Body of pancreas (tissue), 4 donors: Measurements from ENCODE around the gene CRTC2. TPM values are rescaled to one million over a fixed set of nuclear protein-coding genes. Genes with fewer than 3 reads are reported as not detected.

Experiments
- ATAC-seq: fragments of 150-250 bp; one replicate; pipeline ENCODE4 v1.9.1; 2016
- DNase-seq, 4 donors: peaks; one replicate each; pipeline ENCODE4 v3.0.0-alpha.2; 2019
- H3K27ac ChIP-seq, 4 donors: fragments of 200-600 bp; sonication (generic); 1 replicate in 3 of 4; 2 replicates in 1 of 4; pipeline versions ENCODE4 v1.5.1 to v1.6.1; 2016 to 2019; ENCODE audit warnings: mild to moderate bottlenecking in 1 of 4, mixed read lengths in 1 of 4, moderate library complexity in 1 of 4
- H3K27me3 ChIP-seq, 2 donors: fragments of 200-600 bp; sonication (generic); one replicate each; pipeline ENCODE4 v1.6.0; 2016; ENCODE audit warnings: mild to moderate bottlenecking in 1 of 2
- H3K36me3 ChIP-seq, 2 donors: fragments of 200-600 bp; sonication (generic); replicated peaks in 1 of 2; 2 replicates each; pipeline ENCODE4 v1.5.1; 2016; ENCODE audit warnings: low read depth in 2 of 2; ENCODE audit not compliant: insufficient read depth in 1 of 2
- H3K4me1 ChIP-seq: fragments of 200-600 bp; sonication (generic); one replicate; pipeline ENCODE4 v1.6.0; 2016
- H3K4me3 ChIP-seq, 2 donors: fragments of 200-600 bp; sonication (generic); 1 replicate in 1 of 2; 2 replicates in 1 of 2; pipeline ENCODE4 v1.5.1; 2016 to 2019
- H3K9me3 ChIP-seq, 3 donors: fragments of 200-600 bp; sonication (generic); 1 replicate in 2 of 3; 2 replicates in 1 of 3; pipeline ENCODE4 v1.5.1; 2016
- CTCF ChIP-seq, 7 experiments: fragments of 450-650 bp in 4 of 7; fragments of 200-600 bp in 3 of 7; sonication (generic) in 3 of 7; IDR thresholded peaks; one replicate each; pipeline ENCODE4 v1.5.1; 2016 to 2019; ENCODE audit warnings: antibody characterized with exemption in 7 of 7
- POLR2A ChIP-seq, 3 donors: fragments of 450-650 bp; IDR thresholded peaks; one replicate each; pipeline ENCODE4 v1.6.1; 2016; ENCODE audit warnings: antibody characterized with exemption in 3 of 3, mild to moderate bottlenecking in 2 of 3
- WGBS, 2 donors: methylation state at CpG; one replicate each; pipeline ENCODE4 v1.1.5; 2017; 5-methylcytosine and 5-hydroxymethylcytosine counted together
- intact Hi-C: fragments of 100-400 bp; cut with DNase I; formaldehyde crosslinking; loops from one replicate; pipeline ENCODE4 v1.15.1; 2023
- total RNA-seq, 2 donors: library from RNA; depleted of rRNA; stranded (reverse); fragments of >200 nt; gene quantifications; one replicate each; pipeline ENCODE4 v1.1.0, GENCODE V29; 2016

The CRTC2 gene
- total RNA-seq, 2 donors from 2014 or later = 15.2 to 15.8 TPM

GRCh38 chr1:153956997-153957715 lies 1.3 kb downstream of the CRTC2 start:
- Histone ChIP-seq H3K27ac (peak overlapping the region in 3 of 4 donors; percentile 79 to 89 (median 86)), H3K36me3 (peaks cover 0 to 6% of the 10 kb centered on the region in 2 donors), H3K9me3 (no peaks in the 10 kb centered on the region), H3K4me1 (peaks cover 47% of the 10 kb centered on the region), H3K27me3 (no peaks in the 10 kb centered on the region), H3K4me3 (peak overlapping the region; percentile 75 to 97)
- 23 to 28% methylated on average over 6 of the region's 6 CpGs for WGBS, 2 donors
- no peak for TF ChIP-seq POLR2A (IDR thresholded peaks at IDR 0.05)
- no peak for TF ChIP-seq CTCF (IDR thresholded peaks at IDR 0.05)
- intact Hi-C loops = no loop called here
- DNase-seq = no peak
- ATAC-seq = no peak

- Histone ChIP-seq H3K27ac (no peak overlapping the region), H3K9me3 (no peaks in the 10 kb centered on the region), H3K27me3 (no peaks in the 10 kb centered on the region), H3K4me3 (no peak overlapping the region), H3K36me3 (peaks cover 0 to 13% of the 10 kb centered on the region in 2 donors), H3K4me1 (peaks cover 34% of the 10 kb centered on the region)
- ATAC-seq (no peak), DNase-seq (no peak)
- 91 to 100% methylated on average over 3 to 10 of the region's 10 CpGs for WGBS, 2 donors
- intact Hi-C loops = no loop called here
- no peak for TF ChIP-seq CTCF (IDR thresholded peaks at IDR 0.05)
- TF ChIP-seq POLR2A (IDR thresholded peaks at IDR 0.05) = no peak
Measured at GRCh38 chr1:153954826-153955225, 3.6 kb downstream of the CRTC2 start.

- WGBS, 2 donors = 58 to 63% methylated on average over 4 of the region's 4 CpGs
- intact Hi-C loops = no loop called here
- peaks cover 25% of the 10 kb centered on the region for H3K4me1 ChIP-seq
Measured at GRCh38 chr1:153953859-153954365, 4.5 kb downstream of the CRTC2 start.

GRCh38 chr1:153951801-153952200 lies 6.6 kb downstream of the CRTC2 start:
- no peak for TF ChIP-seq POLR2A (IDR thresholded peaks at IDR 0.05)
- TF ChIP-seq CTCF (IDR thresholded peaks at IDR 0.05) = no peak
- no peaks in the 10 kb centered on the region for H3K9me3 ChIP-seq
- H3K4me1 ChIP-seq = peaks cover 16% of the 10 kb centered on the region
- H3K4me3 ChIP-seq = no peak overlapping the region
- H3K27me3 ChIP-seq = no peaks in the 10 kb centered on the region
- H3K36me3 ChIP-seq = peaks cover 0 to 16% of the 10 kb centered on the region in 2 donors
- WGBS, 2 donors = 87 to 92% methylated on average over 2 of the region's 2 CpGs
- H3K27ac ChIP-seq = no peak overlapping the region
- intact Hi-C loops = no loop called here
- ATAC-seq (no peak), DNase-seq (no peak)

More at GRCh38 chr1:153953859-153954365, 4.5 kb downstream of the CRTC2 start:
- no peak overlapping the region for H3K27ac ChIP-seq
- DNase-seq = no peak
- no peak for TF ChIP-seq POLR2A (IDR thresholded peaks at IDR 0.05)
- no peak for TF ChIP-seq CTCF (IDR thresholded peaks at IDR 0.05)
- H3K27me3 ChIP-seq = no peaks in the 10 kb centered on the region
- peaks cover 0 to 13% of the 10 kb centered on the region in 2 donors for H3K36me3 ChIP-seq
- no peak for ATAC-seq
- no peak overlapping the region for H3K4me3 ChIP-seq
- no peaks in the 10 kb centered on the region for H3K9me3 ChIP-seq
